HG03135 (cell line): ENCODE results near the gene SLC9A7.

Experiments used
- ATAC-seq: cut with Tn5 transposase; IDR thresholded peaks from one replicate; pipeline ENCODE4 v1.9.1; 2021; ENCODE audit warnings: mild to moderate bottlenecking, moderate library complexity; ENCODE audit not compliant: unreplicated experiment

SLC9A7 gene

DNA sequence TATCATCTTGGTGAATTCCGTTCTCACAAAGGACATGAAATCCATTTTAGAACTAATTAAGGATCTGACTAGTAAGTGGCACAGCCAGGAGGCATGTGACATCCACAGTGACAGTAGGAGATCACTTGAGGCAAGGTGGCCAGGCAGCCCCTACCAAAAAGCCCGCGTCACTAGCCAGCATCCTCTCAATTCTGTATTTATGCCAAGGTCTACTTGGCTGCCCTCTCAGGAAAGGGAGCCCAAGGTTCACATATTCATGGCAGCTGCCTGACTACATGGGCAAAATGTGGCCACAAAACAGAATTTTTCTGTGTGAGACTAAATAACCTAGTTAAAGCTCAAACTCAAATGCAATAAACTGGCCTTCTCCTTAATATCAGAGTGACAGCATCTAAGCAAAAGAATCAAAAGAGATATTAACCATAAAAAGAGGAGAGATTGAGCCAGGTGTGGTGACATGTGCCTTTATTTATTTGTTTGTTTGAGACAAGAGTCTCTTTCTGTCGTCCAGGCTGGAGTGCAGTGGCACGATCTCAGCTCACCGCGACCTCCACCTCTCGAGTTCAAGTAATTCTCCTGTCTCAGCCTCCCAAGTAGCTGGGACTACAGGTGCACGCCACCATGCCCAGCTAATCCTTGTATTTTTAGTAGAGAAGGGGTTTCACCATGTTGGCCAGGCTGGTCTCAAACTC lies 51.5 kb downstream of the SLC9A7 start:
- no peak for ATAC-seq

DNA sequence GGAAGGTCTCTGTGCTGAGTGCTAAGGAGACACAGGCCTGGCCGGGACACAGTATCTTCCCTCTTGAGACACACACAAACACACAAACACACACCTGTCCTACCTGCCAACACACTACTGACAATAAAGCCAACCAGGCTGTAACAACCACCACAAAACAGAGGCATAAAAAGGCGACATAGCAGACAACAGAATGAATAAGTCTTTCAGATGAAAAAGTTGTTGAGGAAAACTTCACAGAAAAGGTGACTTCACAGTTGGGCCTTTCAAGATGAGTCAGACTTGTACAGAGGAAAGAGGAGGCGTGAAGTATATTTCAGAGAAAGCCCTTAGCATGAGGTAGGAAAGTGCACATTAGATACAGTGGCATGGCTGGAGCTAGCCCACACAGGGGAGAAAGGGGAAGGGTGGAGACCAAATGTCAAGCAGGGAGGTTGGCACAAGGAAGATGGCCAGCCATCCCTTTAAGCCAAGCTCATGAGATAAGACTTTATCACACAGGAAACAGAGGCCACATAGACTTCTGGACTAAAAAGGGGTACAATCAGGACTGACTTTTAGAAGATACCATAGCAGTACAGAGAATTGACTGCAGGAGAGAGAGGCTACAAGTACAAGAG lies 54.0 kb downstream of the SLC9A7 start:
- peak; percentile 92 for ATAC-seq

DNA sequence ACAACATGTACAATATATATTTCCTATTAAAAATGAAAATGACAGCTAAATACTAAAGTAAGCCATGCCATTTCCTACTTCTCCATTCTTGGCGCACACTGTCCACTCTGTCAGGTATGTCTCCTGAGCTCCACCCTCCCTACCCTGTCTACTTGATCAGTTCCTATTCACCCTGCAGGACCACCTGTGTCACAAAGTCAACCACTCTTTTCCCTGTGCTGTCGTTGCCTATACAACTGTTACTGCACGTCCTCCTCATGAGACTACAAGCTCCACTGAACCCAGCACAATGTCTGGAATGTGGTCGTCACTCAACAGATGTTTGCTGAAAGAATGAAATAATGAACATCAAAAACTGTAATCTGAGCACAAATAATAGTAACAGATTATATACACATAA lies 54.9 kb downstream of the SLC9A7 start:
- ATAC-seq, result no peak

- ATAC-seq, result no peak
Observed at GRCh38 chrX:46698691-46699090, 60.2 kb downstream of the SLC9A7 start.

GRCh38 chrX:46695491-46695890 lies 63.4 kb downstream of the SLC9A7 start:
- no peak for ATAC-seq

GRCh38 chrX:46694549-46694948 lies 64.4 kb downstream of the SLC9A7 start:
- ATAC-seq, result no peak

DNA sequence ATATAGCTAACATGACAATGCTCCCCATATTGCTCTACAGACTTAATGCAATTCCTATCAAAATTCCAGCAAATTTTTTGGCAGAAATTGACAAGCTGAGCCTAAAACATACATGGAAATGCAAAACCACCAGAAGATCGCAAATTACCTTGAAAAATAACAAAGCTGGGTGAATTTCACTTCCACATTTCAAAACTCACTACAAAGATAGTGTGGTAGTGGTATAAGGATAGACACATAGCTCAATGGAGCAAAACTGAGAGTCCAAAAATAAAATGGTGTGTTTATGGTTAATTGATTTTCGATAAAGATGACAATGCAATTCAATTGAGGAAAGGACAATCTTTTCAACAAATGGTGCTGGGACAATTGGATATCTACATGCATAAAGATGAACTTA lies 65.8 kb downstream of the SLC9A7 start:
- ATAC-seq, result no peak

DNA sequence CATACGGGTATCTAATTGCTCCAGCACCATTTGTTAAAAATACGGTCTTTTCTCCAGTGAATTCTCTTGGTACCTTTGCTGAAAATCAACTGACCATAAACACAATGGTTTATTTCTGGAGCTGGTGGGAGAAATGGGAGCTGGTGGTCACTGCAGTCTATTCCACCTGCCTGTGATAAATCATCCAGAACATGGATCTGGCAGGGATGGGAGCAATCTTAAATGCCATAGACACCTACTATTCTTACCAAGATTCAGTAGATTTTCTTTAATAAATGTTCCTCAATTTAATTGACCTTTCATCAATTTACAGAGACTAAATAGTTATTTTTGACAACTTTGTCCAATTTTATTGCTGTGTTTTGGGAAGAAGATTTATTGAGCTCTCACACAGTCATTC lies 68.1 kb downstream of the SLC9A7 start:
- no peak for ATAC-seq

- ATAC-seq, result no peak
Observed at GRCh38 chrX:46687619-46688018, 71.3 kb downstream of the SLC9A7 start.

- ATAC-seq, result no peak
Observed at GRCh38 chrX:46686003-46686645, 72.8 kb downstream of the SLC9A7 start.

DNA sequence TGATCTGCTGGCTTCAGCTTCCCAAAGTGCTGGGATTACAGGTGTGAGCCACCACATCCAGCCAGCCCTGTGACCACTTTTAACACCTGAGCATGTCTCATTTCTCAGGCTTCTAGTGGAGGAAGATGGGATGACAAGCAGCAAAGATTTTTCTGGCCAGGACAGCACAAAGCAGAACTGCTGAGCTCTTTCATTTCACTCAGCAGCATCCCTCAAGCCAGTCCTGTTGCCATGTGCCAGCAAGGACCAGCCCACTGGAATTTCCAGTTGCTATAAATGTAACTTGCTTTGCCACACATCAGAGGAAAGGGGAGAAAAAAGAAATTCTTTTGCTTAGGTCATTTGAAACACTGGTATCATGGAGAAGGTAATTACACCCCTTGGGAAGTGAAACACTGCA lies 75.9 kb downstream of the SLC9A7 start:
- no peak for ATAC-seq

DNA sequence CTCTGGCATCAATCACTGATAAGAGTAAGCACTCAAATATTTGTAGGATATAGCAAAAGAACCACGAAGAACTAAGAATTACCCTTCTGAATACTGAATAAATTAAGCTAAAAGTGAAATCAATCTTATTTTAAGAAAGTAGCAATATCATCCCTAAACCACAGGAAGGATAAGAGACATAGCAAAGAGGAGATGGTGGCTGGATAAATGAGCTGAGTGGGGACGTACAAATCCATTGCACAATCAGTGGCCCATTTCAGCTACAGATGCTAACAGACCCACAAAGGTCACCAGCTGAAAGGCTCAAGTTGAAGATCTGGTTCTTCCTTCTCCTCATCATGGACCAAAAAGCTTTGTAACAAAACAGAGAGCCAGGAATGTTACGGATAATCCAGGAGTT lies 77.1 kb downstream of the SLC9A7 start:
- no peak for ATAC-seq

DNA sequence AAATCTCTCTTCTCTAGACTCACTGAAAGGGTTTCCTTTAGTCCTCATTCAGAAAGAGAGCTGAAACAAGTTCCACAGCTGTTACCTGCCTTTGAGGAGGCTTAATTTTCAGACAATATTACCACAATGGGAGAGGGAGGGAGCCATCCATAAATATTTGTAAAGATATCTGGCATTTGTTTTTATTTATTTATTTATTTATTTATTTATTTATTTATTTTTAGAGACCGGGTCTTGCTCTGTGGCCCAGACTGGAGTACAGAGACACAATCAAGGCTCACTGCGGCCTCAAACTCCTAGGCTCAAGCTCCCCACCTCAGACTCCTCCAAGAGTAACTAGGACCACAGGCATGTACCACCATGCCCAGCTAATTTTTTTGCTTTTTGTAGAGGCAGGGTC lies 80.7 kb downstream of the SLC9A7 start:
- no peak for ATAC-seq

DNA sequence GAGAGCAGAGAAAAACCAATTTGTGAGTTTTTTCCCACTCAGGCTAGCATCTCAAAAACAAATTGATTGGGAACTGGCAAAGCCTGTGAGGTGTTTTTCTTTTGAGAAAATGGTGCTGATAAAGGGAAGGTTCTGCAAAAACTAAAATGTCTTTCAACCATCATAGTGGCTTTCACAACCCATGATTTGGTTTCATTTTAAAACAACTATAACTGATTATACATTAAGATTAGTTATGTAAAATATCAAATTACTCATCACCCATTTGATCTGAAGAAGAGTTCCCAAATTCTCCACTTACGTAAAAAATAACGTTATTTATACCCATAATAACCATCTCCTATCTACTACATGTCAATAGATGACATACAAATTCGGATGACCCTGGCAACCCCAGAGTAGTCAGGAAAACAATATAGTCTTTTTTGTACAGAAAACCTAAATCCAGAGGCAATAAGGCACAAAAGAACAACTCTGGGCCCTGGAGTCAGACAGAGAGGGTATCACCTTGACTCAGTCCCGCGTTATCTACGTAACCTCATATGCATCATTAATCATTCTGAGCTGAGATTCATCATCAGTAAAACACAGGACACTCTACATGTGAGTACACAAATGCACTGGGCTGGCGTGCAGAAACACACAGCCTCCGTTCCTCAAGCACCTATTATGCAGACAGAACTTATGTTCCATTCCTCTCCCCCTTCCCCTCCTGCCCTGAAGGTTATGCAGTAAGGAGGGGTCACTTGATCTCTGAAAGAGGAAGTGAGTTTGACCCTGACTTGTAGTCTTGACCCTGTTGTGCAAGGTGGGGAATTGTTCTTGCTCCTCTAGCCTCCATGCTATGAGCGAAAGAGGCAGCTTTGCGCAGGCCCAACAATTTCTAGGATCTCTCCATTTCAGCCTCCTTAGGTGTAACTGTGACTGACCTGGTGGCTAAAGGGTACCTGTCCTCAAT lies 82.2 kb downstream of the SLC9A7 start:
- ATAC-seq, result no peak

DNA sequence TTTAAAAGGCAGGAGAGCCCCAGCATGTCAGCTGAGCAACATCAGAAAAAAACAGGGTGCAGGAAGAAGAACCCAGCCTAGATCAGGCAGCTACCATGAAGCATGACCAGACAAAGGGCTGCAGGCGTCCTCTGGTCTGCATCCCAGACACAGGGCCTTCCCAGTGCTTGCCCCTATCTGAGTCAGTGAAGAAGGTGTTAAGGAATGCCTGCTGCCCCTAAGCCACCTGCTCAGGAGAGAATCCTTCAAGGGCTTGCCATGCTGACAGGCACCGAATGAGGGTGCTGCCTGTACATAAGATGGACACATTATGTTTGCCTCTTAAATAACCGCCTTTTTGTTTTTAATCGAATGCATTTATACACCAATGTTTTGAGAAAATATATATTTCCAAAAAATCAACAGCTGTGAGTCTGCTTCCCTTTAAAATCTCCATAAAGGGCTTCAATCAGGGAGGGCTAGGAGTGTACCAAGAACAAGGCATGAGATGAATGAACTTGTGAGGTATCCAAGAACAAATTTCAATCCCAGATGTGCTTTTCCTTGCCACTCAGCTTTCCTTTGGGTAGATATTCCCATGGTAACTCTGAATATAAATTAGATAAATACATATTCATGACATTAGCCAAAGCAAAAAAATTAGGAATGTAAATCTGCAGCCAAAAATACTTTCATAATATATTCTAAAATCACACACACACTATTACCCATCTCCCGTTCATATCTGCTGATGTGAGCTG lies 85.1 kb downstream of the SLC9A7 start:
- ATAC-seq, result no peak

GRCh38 chrX:46670316-46670715 lies 88.6 kb downstream of the SLC9A7 start:
- no peak for ATAC-seq

DNA sequence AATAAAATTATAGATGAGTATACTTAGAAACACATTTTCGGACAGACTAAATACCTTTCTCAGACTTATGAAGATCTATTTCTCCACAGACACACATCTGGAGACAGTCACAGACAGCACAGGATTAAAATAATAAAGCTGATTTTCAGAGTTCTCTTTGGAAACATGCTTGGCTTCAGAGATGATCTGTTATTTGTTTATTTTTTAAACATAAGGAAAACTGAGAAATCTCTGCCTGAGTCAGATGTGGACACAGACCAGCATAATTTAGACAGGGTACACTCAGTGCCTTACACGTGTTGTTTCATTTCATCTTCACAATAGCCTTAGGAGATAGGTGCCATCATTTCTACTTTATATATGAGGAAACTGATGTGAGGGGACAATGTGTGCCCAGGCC lies 92.1 kb downstream of the SLC9A7 start:
- no peak for ATAC-seq

- no peak for ATAC-seq
Observed at GRCh38 chrX:46665232-46666152, 93.4 kb downstream of the SLC9A7 start.

DNA sequence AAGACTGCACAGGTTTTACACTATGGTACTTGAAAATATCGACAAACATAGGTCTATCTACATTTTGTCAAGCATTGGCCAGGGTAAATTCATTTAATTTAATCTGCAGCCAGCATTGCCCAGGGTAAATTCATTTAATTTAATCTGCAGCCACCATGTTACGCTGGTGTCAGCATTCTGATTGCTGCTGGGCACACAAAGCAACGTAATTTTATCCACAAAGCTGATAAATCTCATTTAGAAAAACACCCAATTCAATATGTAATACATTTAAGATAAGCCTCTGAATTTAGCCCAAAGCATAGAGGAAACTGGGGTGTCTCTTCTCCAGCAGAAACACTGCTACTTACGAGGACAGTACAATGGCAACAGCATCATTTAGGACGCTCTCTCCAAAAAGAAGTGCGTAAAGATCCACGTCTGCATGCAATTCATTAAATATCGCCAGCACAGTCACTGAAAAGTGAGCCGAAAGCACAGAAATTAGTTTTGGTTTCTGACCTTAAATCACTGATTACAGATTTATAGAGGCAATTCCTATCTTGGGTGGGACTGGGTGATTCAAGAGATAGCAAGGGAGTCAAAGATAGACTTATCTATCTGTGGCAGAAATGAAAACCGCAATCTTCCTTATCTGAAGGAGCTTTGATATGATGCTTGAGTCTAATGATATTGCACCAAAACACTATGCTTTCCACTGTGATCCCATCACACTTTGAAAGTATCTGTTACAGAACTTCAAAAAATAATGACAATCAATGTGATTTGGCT lies 96.5 kb downstream of the SLC9A7 start:
- no peak for ATAC-seq
